Spleen (tissue), 7 donors: ENCODE data around the gene VEGFC.

Experiments used
- POLR2A ChIP-seq, 3 donors: fragments of 450-650 bp; IDR thresholded peaks; one replicate each; pipeline ENCODE4 v1.5.1; 2017; ENCODE audit warnings: antibody characterized with exemption in 3 of 3, mild to moderate bottlenecking in 1 of 3
- POLR2AphosphoS5 ChIP-seq, 3 donors: sonication (generic); formaldehyde crosslinking; IDR thresholded peaks; one replicate each; pipeline ENCODE4 v1.5.1; 2017; ENCODE audit warnings: antibody characterized with exemption in 3 of 3
- TF ChIP-seq, protein P1 (sequence below), 11 experiments: fragments of 200-600 bp in 7 of 11; fragments of 450-650 bp in 4 of 11; sonication (generic) in 4 of 11; IDR thresholded peaks in 8 of 11; conservative IDR thresholded peaks in 3 of 11; 1 replicate in 7 of 11; 2 replicates in 4 of 11; pipeline versions ENCODE4 v1.4.0 to v1.8.0; 2016 to 2021; ENCODE audit warnings: antibody characterized with exemption in 11 of 11, inconsistent platforms in 4 of 11, mild to moderate bottlenecking in 1 of 11
- donor health status: DM: no; HTN: no; CAD: no; lungs with moderate emphysema.
- donor health status: DM: no; HTN: no; CAD: no.
- donor health status: DM: no; HTN: no; CAD: no.

DNA sequence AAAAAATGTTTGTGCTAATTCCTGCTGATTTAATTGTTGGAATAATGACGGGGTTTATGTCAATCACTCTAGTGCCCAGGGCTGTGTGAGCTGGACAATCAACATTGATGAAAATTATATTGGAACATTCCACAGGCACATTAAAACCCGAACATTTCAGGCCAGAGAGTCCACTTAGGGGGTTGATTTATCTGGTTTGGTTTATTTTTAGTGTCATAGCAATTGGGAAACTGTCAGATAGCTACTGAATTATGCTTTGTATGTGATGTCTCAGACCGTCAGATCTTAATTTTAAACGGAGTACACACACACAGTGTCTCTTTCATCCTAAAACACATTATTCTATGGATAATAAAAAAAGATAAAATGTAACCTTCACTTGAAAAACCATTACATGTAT is 51.5 kb downstream of the VEGFC start:
- TF ChIP-seq, protein P1, sequence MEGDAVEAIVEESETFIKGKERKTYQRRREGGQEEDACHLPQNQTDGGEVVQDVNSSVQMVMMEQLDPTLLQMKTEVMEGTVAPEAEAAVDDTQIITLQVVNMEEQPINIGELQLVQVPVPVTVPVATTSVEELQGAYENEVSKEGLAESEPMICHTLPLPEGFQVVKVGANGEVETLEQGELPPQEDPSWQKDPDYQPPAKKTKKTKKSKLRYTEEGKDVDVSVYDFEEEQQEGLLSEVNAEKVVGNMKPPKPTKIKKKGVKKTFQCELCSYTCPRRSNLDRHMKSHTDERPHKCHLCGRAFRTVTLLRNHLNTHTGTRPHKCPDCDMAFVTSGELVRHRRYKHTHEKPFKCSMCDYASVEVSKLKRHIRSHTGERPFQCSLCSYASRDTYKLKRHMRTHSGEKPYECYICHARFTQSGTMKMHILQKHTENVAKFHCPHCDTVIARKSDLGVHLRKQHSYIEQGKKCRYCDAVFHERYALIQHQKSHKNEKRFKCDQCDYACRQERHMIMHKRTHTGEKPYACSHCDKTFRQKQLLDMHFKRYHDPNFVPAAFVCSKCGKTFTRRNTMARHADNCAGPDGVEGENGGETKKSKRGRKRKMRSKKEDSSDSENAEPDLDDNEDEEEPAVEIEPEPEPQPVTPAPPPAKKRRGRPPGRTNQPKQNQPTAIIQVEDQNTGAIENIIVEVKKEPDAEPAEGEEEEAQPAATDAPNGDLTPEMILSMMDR (IDR thresholded peaks at IDR 0.05 in 8 of 11, conservative IDR thresholded peaks at IDR 0.05 in 3 of 11) = no peak
- no peak for TF ChIP-seq POLR2A (IDR thresholded peaks at IDR 0.05)
- no peak for TF ChIP-seq POLR2AphosphoS5 (IDR thresholded peaks at IDR 0.05)
